ENCODE data around the gene SCAMP2.

Gene SCAMP2

GRCh38 chr15:74825866-74826265 is 47.3 kb downstream of the SCAMP2 start:
- no peak overlapping the region for H3K23ac ChIP-seq (ENCODE audit: low read length in 2 of 2)
- WGBS, result 62% methylated on average over 9 of the region's 10 CpGs

DNA sequence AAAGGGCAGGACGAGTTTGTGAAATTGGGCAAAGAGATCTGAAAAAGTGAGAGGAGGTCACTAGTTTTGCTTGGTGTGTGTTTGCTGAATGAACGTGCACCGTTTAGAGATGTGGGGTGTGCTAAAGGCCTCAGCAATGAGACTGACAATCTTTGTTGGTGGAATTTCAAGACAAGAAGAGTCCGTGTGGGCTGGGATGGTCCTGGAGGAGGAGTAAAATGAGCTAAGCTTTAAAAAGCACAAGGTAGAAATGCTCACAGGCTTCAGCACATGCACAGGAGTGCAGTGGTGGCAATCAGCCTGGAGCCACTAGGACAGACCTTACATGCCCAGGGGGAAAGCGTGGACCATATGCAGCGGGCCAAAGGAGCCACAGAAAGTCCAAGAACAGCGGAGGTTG is 48.2 kb downstream of the SCAMP2 start:
- WGBS, result 74% methylated on average over 7 of the region's 7 CpGs
- Histone ChIP-seq H2BK12ac (ENCODE audit: low read length in 2 of 2) (no peak overlapping the region), H3K27me3 (ENCODE audit: control insufficient read depth in 1 of 2, insufficient read depth in 1 of 2, low read length in 2 of 2) (peaks cover 63% of the 10 kb centered on the region in 2 experiments), H3K9ac (ENCODE audit: low read length) (no peak overlapping the region), H4K91ac (ENCODE audit: low read length) (no peak overlapping the region), H3K27ac (ENCODE audit: low read length, poor library complexity, severe bottlenecking) (no peak overlapping the region), H3K9me3 (ENCODE audit: control insufficient read depth, low read length) (no peaks in the 10 kb centered on the region), H3K36me3 (ENCODE audit: control insufficient read depth in 1 of 2, insufficient read depth in 2 of 2, low read depth in 1 of 2, low read length in 2 of 2) (no peaks in the 10 kb centered on the region), H3K23ac (ENCODE audit: low read length in 2 of 2) (no peak overlapping the region), H2BK15ac (ENCODE audit: low read depth, poor library complexity, severe bottlenecking) (no peak overlapping the region), H3K4me3 (ENCODE audit: insufficient read depth in 1 of 2, low read depth in 1 of 2, low read length in 2 of 2) (no peak overlapping the region), H3K79me1 (replicated peaks; ENCODE audit: low read length, poor library complexity, severe bottlenecking) (no peaks in the 10 kb centered on the region), H2BK5ac (ENCODE audit: low read depth, low read length, poor library complexity, severe bottlenecking) (no peak overlapping the region), H2AFZ (ENCODE audit: low read depth, low read length) (no peak overlapping the region), H2BK120ac (ENCODE audit: low read depth, low read length) (no peak overlapping the region), H3K4ac (ENCODE audit: low read depth in 1 of 2, low read length in 2 of 2) (no peak overlapping the region), H3K4me2 (ENCODE audit: low read length, poor library complexity, severe bottlenecking) (no peak overlapping the region), H3K14ac (ENCODE audit: low read length in 2 of 2) (no peak overlapping the region), H3K4me1 (ENCODE audit: control insufficient read depth, insufficient read depth, low read depth, low read length) (peaks cover 9% of the 10 kb centered on the region), H3K18ac (ENCODE audit: low read depth in 1 of 2, low read length in 2 of 2) (no peak overlapping the region), H4K8ac (ENCODE audit: low read length) (no peak overlapping the region), H2AK5ac (ENCODE audit: low read length, severe bottlenecking) (no peak overlapping the region)
- DNase-seq, result no peak

More at GRCh38 chr15:74825866-74826265, 47.3 kb downstream of the SCAMP2 start:
- Histone ChIP-seq H3K9ac (ENCODE audit: low read length) (no peak overlapping the region), H3K79me1 (replicated peaks; ENCODE audit: low read length, poor library complexity, severe bottlenecking) (no peaks in the 10 kb centered on the region), H3K9me3 (ENCODE audit: control insufficient read depth, low read length) (no peaks in the 10 kb centered on the region), H3K4me1 (ENCODE audit: control insufficient read depth, insufficient read depth, low read depth, low read length) (peaks cover 9% of the 10 kb centered on the region), H2BK5ac (ENCODE audit: low read depth, low read length, poor library complexity, severe bottlenecking) (no peak overlapping the region), H3K4me3 (ENCODE audit: insufficient read depth in 1 of 2, low read depth in 1 of 2, low read length in 2 of 2) (no peak overlapping the region), H3K36me3 (ENCODE audit: control insufficient read depth in 1 of 2, insufficient read depth in 2 of 2, low read depth in 1 of 2, low read length in 2 of 2) (no peaks in the 10 kb centered on the region), H4K8ac (ENCODE audit: low read length) (no peak overlapping the region), H2BK12ac (ENCODE audit: low read length in 2 of 2) (no peak overlapping the region), H3K14ac (ENCODE audit: low read length in 2 of 2) (no peak overlapping the region), H2AK5ac (ENCODE audit: low read length, severe bottlenecking) (no peak overlapping the region), H3K4ac (ENCODE audit: low read depth in 1 of 2, low read length in 2 of 2) (no peak overlapping the region), H3K27me3 (ENCODE audit: control insufficient read depth in 1 of 2, insufficient read depth in 1 of 2, low read length in 2 of 2) (peaks cover 59 to 70% of the 10 kb centered on the region in 2 experiments), H2BK120ac (ENCODE audit: low read depth, low read length) (no peak overlapping the region), H4K91ac (ENCODE audit: low read length) (no peak overlapping the region), H3K18ac (ENCODE audit: low read depth in 1 of 2, low read length in 2 of 2) (no peak overlapping the region), H2BK15ac (ENCODE audit: low read depth, poor library complexity, severe bottlenecking) (no peak overlapping the region), H2AFZ (ENCODE audit: low read depth, low read length) (no peak overlapping the region), H3K27ac (ENCODE audit: low read length, poor library complexity, severe bottlenecking) (no peak overlapping the region), H3K4me2 (ENCODE audit: low read length, poor library complexity, severe bottlenecking) (no peak overlapping the region)
- no peak for DNase-seq

- Histone ChIP-seq H2BK5ac (ENCODE audit: low read depth, low read length, poor library complexity, severe bottlenecking) (no peak overlapping the region), H4K8ac (ENCODE audit: low read length) (no peak overlapping the region), H2AK5ac (ENCODE audit: low read length, severe bottlenecking) (no peak overlapping the region), H3K4me1 (ENCODE audit: control insufficient read depth, insufficient read depth, low read depth, low read length) (peaks cover 16% of the 10 kb centered on the region), H3K27ac (ENCODE audit: low read length, poor library complexity, severe bottlenecking) (no peak overlapping the region), H3K23ac (ENCODE audit: low read length in 2 of 2) (no peak overlapping the region), H3K79me1 (replicated peaks; ENCODE audit: low read length, poor library complexity, severe bottlenecking) (no peaks in the 10 kb centered on the region), H2BK120ac (ENCODE audit: low read depth, low read length) (no peak overlapping the region), H3K27me3 (ENCODE audit: control insufficient read depth in 1 of 2, insufficient read depth in 1 of 2, low read length in 2 of 2) (peaks cover 54 to 72% of the 10 kb centered on the region in 2 experiments), H4K91ac (ENCODE audit: low read length) (no peak overlapping the region), H3K4me3 (ENCODE audit: insufficient read depth in 1 of 2, low read depth in 1 of 2, low read length in 2 of 2) (no peak overlapping the region), H3K36me3 (ENCODE audit: control insufficient read depth in 1 of 2, insufficient read depth in 2 of 2, low read depth in 1 of 2, low read length in 2 of 2) (no peaks in the 10 kb centered on the region), H3K4ac (ENCODE audit: low read depth in 1 of 2, low read length in 2 of 2) (no peak overlapping the region), H3K9ac (ENCODE audit: low read length) (no peak overlapping the region), H3K9me3 (ENCODE audit: control insufficient read depth, low read length) (no peaks in the 10 kb centered on the region), H3K4me2 (ENCODE audit: low read length, poor library complexity, severe bottlenecking) (no peak overlapping the region), H2AFZ (ENCODE audit: low read depth, low read length) (no peak overlapping the region), H2BK12ac (ENCODE audit: low read length in 2 of 2) (no peak overlapping the region), H3K14ac (ENCODE audit: low read length in 2 of 2) (no peak overlapping the region), H2BK15ac (ENCODE audit: low read depth, poor library complexity, severe bottlenecking) (no peak overlapping the region), H3K18ac (ENCODE audit: low read depth in 1 of 2, low read length in 2 of 2) (no peak overlapping the region)
- WGBS, result 77% methylated on average over 6 of the region's 6 CpGs
- no peak for DNase-seq
Measured at GRCh38 chr15:74823324-74823723, 49.8 kb downstream of the SCAMP2 start.

DNA sequence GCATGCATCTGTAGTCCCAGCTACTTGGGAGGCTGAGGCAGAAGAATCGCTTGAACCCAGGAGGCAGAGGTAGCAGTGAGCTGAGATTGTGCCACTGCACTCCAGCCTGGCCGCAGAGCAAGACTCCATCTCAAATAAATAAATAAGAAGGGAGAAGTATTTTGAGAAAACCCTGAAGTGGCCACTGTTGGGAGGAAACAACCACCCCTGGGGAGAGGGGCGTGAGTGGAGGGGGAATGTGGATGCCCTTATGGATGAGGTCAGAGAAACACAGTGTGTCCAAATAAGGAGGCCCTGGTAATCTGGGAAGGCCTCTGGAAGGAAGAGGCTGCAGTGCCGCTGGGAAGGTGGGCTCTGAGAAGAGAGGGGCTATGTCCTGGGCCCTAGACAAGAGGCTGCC is 50.9 kb downstream of the SCAMP2 start:
- Histone ChIP-seq H2AFZ (ENCODE audit: low read depth, low read length) (no peak overlapping the region), H3K14ac (ENCODE audit: low read length in 2 of 2) (no peak overlapping the region), H3K4ac (ENCODE audit: low read depth in 1 of 2, low read length in 2 of 2) (no peak overlapping the region), H2BK120ac (ENCODE audit: low read depth, low read length) (no peak overlapping the region), H3K9me3 (ENCODE audit: control insufficient read depth, low read length) (no peaks in the 10 kb centered on the region), H3K27me3 (ENCODE audit: control insufficient read depth in 1 of 2, insufficient read depth in 1 of 2, low read length in 2 of 2) (peaks cover 43 to 61% of the 10 kb centered on the region in 2 experiments), H3K23ac (ENCODE audit: low read length in 2 of 2) (no peak overlapping the region), H4K91ac (ENCODE audit: low read length) (no peak overlapping the region), H3K36me3 (ENCODE audit: control insufficient read depth in 1 of 2, insufficient read depth in 2 of 2, low read depth in 1 of 2, low read length in 2 of 2) (no peaks in the 10 kb centered on the region), H3K27ac (ENCODE audit: low read length, poor library complexity, severe bottlenecking) (no peak overlapping the region), H3K9ac (ENCODE audit: low read length) (no peak overlapping the region), H3K4me2 (ENCODE audit: low read length, poor library complexity, severe bottlenecking) (no peak overlapping the region), H2AK5ac (ENCODE audit: low read length, severe bottlenecking) (no peak overlapping the region), H3K79me1 (replicated peaks; ENCODE audit: low read length, poor library complexity, severe bottlenecking) (no peaks in the 10 kb centered on the region), H2BK15ac (ENCODE audit: low read depth, poor library complexity, severe bottlenecking) (no peak overlapping the region), H4K8ac (ENCODE audit: low read length) (no peak overlapping the region), H3K4me1 (ENCODE audit: control insufficient read depth, insufficient read depth, low read depth, low read length) (peaks cover 20% of the 10 kb centered on the region), H3K18ac (ENCODE audit: low read depth in 1 of 2, low read length in 2 of 2) (no peak overlapping the region), H3K4me3 (ENCODE audit: insufficient read depth in 1 of 2, low read depth in 1 of 2, low read length in 2 of 2) (no peak overlapping the region), H2BK5ac (ENCODE audit: low read depth, low read length, poor library complexity, severe bottlenecking) (no peak overlapping the region), H2BK12ac (ENCODE audit: low read length in 2 of 2) (no peak overlapping the region)
- 78% methylated on average over 3 of the region's 4 CpGs for WGBS
- no peak for DNase-seq

Measured in mesenchymal stem cell (in vitro differentiated cells and primary cell).